Ramos (cell line): ENCODE results near the gene AKAP7.

Experiments
- in situ Hi-C: fragments of 300-500 bp; cut with MboI; formaldehyde crosslinking; loops from one replicate; pipeline ENCODE4 v1.14.3; 2022; ENCODE audit warnings: low sequenced_read_pairs; ENCODE audit not compliant: unreplicated experiment

AKAP7 gene

GRCh38 chr6:131183427-131184095 lies 48.3 kb downstream of the AKAP7 start:
- in situ Hi-C loops, result loop anchor here (10.0 kb wide), 1 partner anchor 351 kb away; no protein-coding TSS in a partner anchor

- in situ Hi-C loops, result no loop called here
Measured at GRCh38 chr6:131191590-131191989, 56.3 kb downstream of the AKAP7 start.

GRCh38 chr6:131197716-131198115 lies 62.4 kb downstream of the AKAP7 start:
- in situ Hi-C loops, result no loop called here

- in situ Hi-C loops, result no loop called here
Measured at GRCh38 chr6:131199568-131200272, 64.5 kb downstream of the AKAP7 start.

GRCh38 chr6:131205481-131206244 lies 70.4 kb downstream of the AKAP7 start:
- in situ Hi-C loops, result no loop called here

GRCh38 chr6:131206463-131207251 lies 71.4 kb downstream of the AKAP7 start:
- in situ Hi-C loops, result no loop called here

GRCh38 chr6:131208787-131209186 lies 73.5 kb downstream of the AKAP7 start:
- in situ Hi-C loops, result no loop called here

- in situ Hi-C loops, result no loop called here
Measured at GRCh38 chr6:131210469-131210868, 75.2 kb downstream of the AKAP7 start.

GRCh38 chr6:131212024-131212423 lies 76.8 kb downstream of the AKAP7 start:
- in situ Hi-C loops, result no loop called here

GRCh38 chr6:131212913-131213312 lies 77.6 kb downstream of the AKAP7 start:
- in situ Hi-C loops, result no loop called here

- in situ Hi-C loops, result no loop called here
Measured at GRCh38 chr6:131213501-131213990, 78.3 kb downstream of the AKAP7 start.

GRCh38 chr6:131215219-131215618 lies 80.0 kb downstream of the AKAP7 start:
- in situ Hi-C loops, result no loop called here

- in situ Hi-C loops, result no loop called here
Measured at GRCh38 chr6:131216246-131216645, 81.0 kb downstream of the AKAP7 start.

GRCh38 chr6:131222773-131223172 lies 87.5 kb downstream of the AKAP7 start:
- in situ Hi-C loops, result no loop called here

- in situ Hi-C loops, result no loop called here
Measured at GRCh38 chr6:131223416-131223815, 88.1 kb downstream of the AKAP7 start.

GRCh38 chr6:131225127-131225526 lies 89.9 kb downstream of the AKAP7 start:
- in situ Hi-C loops, result no loop called here

- in situ Hi-C loops, result no loop called here
Measured at GRCh38 chr6:131225959-131226358, 90.7 kb downstream of the AKAP7 start.

- in situ Hi-C loops, result no loop called here
Measured at GRCh38 chr6:131226459-131227157, 91.3 kb downstream of the AKAP7 start.

- in situ Hi-C loops, result no loop called here
Measured at GRCh38 chr6:131227158-131227543, 91.9 kb downstream of the AKAP7 start.

- in situ Hi-C loops, result no loop called here
Measured at GRCh38 chr6:131231103-131231502, 95.8 kb downstream of the AKAP7 start.
